Esophagus muscularis mucosa (tissue), 4 donors: Measurements from ENCODE around the gene DGAT2.

Experiments used
- EP300 ChIP-seq: sonication (generic); formaldehyde crosslinking; IDR thresholded peaks from one replicate; pipeline ENCODE4 v1.6.1; 2017; ENCODE audit warnings: antibody characterized with exemption
- POLR2AphosphoS5 ChIP-seq, 2 donors: sonication (generic); formaldehyde crosslinking; IDR thresholded peaks; one replicate each; pipeline ENCODE4 v1.6.1; 2017; ENCODE audit warnings: antibody characterized with exemption in 2 of 2
- TF ChIP-seq, protein P1 (sequence below), 3 experiments: fragments of 200-600 bp in 2 of 3; fragments of 450-650 bp in 1 of 3; sonication (generic) in 2 of 3; IDR thresholded peaks; one replicate each; pipeline ENCODE4 v1.5.1; 2017 to 2019; ENCODE audit warnings: antibody characterized with exemption in 3 of 3, mild to moderate bottlenecking in 2 of 3, moderate library complexity in 1 of 3

DNA sequence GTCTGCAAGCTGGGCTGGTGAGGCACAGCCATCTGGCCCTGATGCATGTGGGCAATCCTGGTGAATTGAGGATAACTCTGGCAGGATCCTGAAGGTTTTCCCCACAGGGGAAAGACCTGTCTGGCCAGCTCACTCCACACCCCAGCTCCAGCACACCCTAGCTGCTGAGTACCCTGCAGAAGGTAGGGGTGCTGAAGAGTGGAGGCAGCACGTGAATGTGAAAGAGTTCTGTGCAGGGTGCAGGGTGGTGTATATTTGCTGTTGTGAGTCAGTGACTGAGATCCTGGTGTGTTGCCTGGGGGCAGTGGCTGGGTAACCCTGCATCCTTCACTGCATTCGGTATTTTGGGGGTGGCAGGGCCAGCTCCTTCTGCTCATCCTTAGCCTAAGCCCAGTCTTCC is 22.4 kb downstream of the DGAT2 start:
- TF ChIP-seq EP300, result no peak
- TF ChIP-seq, protein P1, sequence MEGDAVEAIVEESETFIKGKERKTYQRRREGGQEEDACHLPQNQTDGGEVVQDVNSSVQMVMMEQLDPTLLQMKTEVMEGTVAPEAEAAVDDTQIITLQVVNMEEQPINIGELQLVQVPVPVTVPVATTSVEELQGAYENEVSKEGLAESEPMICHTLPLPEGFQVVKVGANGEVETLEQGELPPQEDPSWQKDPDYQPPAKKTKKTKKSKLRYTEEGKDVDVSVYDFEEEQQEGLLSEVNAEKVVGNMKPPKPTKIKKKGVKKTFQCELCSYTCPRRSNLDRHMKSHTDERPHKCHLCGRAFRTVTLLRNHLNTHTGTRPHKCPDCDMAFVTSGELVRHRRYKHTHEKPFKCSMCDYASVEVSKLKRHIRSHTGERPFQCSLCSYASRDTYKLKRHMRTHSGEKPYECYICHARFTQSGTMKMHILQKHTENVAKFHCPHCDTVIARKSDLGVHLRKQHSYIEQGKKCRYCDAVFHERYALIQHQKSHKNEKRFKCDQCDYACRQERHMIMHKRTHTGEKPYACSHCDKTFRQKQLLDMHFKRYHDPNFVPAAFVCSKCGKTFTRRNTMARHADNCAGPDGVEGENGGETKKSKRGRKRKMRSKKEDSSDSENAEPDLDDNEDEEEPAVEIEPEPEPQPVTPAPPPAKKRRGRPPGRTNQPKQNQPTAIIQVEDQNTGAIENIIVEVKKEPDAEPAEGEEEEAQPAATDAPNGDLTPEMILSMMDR (IDR thresholded peaks at IDR 0.05), result no peak
- TF ChIP-seq POLR2AphosphoS5 (IDR thresholded peaks at IDR 0.05), result no peak
